OCI-LY1 (cell line): Measurements from ENCODE around the gene CHSY1.

Source experiments
- EZH2 ChIP-seq: fragments of 200-600 bp; sonication (generic), shearing (Covaris generic); IDR thresholded peaks from 2 replicates; pipeline ENCODE4 v1.8.0; 2017; ENCODE audit warnings: borderline replicate concordance, mixed run types, mild to moderate bottlenecking, antibody characterized with exemption, low read length, moderate library complexity, mixed read lengths
- TF ChIP-seq, protein P1 (sequence below): fragments of 200-600 bp; sonication (generic), shearing (Covaris generic); IDR thresholded peaks from 2 replicates; pipeline ENCODE4 v1.5.1; 2017; ENCODE audit warnings: mild to moderate bottlenecking, antibody characterized with exemption, low read length, moderate library complexity, mixed read lengths

DNA sequence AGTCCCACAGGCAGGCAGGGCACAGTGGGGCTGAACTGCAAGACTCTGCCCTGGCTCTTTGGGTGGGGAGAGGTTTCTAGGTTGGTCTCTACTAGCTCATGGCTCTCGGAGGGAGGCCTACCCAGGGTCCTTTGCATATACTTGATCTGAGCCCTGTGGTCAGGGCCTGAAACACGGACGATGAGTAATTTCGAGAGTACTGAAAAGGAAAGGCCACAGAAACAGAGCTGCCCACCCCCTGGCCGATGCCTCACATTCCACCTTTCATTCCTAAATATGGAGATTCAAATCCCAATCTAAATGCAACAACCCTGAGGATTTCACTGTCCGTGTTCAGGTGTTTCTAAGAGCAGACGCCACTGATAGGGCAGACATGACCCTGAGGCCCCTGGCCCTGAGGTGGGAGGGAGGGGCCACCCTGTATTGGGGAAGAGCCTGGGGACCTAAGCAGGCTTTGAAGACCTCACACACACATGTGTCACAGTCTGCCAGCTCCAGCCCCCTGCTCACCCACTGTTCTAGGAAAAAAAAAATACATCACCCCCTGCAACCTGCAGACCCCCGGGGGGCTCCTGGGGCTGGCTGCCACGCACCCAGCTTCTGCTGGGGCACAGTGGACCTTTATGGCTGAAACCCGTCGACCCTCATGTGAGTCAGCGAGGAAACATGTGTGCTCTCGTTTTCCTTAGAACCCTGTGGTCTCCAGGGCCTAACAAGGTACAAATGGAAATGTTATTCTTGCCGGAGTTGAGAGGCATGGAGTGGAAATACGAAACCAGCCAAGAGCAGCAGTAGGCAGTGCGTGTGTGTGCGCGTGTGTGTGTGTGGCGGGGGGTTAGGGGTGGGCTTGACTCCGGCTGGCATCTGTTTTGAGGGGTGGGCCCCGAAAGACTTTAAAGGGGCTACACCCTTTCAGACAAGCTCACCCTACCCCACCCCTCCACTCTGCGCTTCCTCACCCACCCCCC is 112.7 kb downstream of the CHSY1 start:
- TF ChIP-seq, protein P1, sequence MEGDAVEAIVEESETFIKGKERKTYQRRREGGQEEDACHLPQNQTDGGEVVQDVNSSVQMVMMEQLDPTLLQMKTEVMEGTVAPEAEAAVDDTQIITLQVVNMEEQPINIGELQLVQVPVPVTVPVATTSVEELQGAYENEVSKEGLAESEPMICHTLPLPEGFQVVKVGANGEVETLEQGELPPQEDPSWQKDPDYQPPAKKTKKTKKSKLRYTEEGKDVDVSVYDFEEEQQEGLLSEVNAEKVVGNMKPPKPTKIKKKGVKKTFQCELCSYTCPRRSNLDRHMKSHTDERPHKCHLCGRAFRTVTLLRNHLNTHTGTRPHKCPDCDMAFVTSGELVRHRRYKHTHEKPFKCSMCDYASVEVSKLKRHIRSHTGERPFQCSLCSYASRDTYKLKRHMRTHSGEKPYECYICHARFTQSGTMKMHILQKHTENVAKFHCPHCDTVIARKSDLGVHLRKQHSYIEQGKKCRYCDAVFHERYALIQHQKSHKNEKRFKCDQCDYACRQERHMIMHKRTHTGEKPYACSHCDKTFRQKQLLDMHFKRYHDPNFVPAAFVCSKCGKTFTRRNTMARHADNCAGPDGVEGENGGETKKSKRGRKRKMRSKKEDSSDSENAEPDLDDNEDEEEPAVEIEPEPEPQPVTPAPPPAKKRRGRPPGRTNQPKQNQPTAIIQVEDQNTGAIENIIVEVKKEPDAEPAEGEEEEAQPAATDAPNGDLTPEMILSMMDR: no peak
- TF ChIP-seq EZH2: no peak
